Inflammatory macrophage treated with lipopolysaccharide for 1 hour (primary cell): Measurements from ENCODE around the gene ANAPC4.
A peak's percentile ranks its signal among the peaks of the same experiment; 100 is the strongest.

Experiments used
- DNase-seq, 2 donors: peaks; one replicate each; pipeline ENCODE4 v3.0.0-alpha.2; 2020 to 2022

Gene ANAPC4

DNA sequence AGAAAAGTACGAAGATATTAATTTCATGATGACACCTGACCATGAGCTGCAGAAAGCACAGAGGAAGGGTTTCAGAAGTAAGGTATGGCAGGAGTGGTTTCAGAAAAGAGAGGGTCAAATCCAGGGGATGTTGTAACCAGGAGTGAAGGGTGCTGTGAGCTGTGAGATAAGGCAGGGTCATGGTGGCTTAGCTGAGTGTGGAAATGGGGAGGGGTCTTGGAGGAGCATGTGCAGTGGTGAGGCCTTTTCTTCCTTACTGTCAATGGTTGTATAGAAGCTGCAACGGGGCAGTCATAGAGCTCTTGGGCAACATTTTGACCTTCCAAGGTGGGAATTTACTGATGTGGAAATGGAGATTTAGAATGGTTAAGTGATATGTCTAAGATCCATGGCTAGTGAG lies 2.5 kb downstream of the ANAPC4 start:
- no peak for DNase-seq

- no peak for DNase-seq
Measured at GRCh38 chr4:25383647-25384046, 6.6 kb downstream of the ANAPC4 start.

DNA sequence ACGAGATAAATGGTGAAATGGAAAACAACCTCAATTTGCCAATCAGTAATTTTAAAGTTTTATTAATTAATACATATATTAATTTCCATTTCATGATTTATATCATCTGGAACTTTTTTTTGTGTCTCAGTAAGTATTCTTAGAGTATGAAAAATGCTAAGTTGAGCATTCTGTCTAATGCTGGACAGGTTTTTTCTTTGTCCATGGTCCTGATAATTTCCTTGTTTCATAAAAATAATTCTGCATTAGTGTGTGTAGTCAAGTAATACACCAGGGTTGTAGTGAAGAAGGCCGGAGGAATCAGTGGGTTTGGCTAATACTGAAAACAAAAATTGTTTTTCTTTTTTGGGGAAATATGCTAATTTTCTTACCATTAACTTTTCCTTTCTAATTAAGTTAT lies 9.9 kb downstream of the ANAPC4 start:
- no peak for DNase-seq

GRCh38 chr4:25397305-25397704 lies 20.2 kb downstream of the ANAPC4 start:
- DNase-seq: no peak

- DNase-seq: no peak
Measured at GRCh38 chr4:25399510-25399909, 22.4 kb downstream of the ANAPC4 start.

DNA sequence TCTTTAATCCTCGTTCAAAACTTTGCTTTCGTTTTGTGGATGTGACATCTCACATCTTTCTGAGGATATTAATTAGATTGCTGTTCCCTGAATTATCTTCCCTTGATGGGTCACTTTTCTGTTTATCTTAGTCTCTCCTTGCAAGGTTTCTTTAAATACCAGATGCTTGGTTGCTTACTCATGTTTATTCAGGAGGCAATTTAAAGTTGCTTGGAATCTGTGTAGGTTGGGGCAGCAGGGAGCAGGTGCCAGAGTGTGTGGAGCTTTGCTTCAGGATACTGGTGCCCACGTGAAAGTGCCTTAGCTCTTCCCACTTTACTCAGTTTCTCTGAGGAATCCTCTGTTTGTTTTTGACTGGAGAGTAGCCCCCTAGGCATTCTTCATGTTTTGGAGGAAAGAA lies 24.0 kb downstream of the ANAPC4 start:
- no peak for DNase-seq

DNA sequence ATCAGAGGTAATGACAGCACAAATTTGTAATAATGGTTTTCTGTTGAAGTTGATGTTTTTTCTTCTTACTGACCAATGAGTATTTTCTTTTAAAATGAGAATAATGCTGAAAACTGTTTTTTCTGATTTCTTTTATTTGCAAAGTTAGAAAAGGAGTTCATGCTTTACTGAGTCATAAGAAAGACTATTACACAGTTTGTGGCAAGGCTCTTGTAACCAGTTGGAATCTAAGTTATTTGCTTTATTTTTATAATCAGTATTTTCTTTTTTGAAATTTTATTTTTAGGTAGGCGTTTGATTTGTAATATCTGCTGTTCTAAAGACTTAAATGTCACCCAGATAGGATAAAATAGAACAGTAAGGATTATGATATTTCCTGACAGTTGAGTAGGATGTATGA lies 25.5 kb downstream of the ANAPC4 start:
- no peak for DNase-seq

DNA sequence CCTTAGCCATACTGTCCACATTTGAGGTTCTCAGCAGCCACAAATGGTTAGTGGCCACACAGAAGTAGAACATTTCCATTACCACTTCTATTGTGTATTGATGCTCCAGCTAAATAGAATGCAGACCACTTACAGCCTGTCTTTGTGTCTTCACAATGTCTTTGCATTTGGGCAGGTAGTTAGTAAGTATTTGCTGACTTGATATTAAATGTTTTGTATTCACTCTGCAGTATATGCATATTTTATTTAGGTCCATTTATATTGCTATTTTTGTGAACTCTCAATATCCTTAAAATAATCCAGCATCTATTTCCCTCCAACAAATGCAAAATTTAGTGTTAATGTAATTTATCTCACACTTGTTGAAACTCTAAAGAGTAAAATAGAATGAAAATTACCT lies 26.6 kb downstream of the ANAPC4 start:
- DNase-seq: no peak

- DNase-seq: no peak
Measured at GRCh38 chr4:25405453-25405852, 28.4 kb downstream of the ANAPC4 start.

- DNase-seq: no peak
Measured at GRCh38 chr4:25406081-25406692, 29.1 kb downstream of the ANAPC4 start.

DNA sequence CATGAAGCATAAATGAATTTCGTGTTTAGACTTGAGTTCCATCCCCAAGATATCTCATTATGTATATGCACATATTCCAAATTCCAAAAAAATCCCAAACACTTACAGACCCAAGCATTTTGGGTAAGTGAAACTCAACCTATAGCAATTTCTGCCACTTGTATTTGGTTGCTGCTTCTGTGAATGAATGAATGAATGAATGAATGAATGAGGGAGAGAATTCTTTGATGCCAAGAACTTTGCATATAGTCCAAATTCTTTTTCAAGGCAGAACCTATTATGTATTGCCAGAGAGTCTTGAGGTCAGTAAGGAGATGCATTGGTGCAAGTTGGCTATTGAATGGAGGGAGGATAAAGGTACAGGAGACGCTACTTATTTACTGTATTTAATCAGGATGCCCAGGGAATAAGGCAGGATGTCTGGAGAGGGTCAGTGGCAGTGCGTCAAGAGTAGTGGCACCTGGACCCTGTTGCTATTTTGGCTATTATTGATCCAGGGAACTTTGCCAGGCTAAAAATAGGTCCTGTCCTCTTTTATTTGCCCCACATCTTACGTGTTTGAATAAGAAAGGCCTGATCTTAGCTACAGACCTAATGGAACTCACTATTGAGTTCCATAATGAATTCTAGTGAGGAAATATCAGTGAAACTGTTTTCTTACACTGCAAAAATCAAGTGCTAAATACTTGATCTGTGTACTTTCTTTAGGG lies 33.9 kb downstream of the ANAPC4 start:
- no peak for DNase-seq

DNA sequence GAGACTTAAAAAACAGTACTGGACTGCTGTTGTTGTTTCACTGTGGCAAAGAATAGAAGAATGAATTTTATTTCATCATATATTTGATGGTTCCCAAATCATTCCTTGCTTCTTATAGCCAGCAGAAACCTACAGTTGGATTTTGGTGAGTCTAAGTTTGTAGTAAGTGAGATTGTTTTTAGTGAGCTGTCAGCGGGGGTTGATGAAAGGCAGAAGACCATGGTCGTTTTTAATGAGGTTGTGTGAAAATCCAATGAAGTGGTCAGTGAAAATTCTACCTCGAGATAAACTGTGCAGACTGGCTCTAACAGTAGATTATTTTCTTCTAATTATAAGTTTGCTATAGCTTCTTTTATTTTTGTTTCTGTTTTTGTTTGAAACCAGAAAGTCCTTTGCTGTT lies 36.2 kb downstream of the ANAPC4 start:
- DNase-seq: no peak

GRCh38 chr4:25417014-25417413 lies 40.0 kb downstream of the ANAPC4 start:
- no peak for DNase-seq

GRCh38 chr4:25420931-25421330 lies 43.9 kb downstream of the ANAPC4 start:
- no peak for DNase-seq

GRCh38 chr4:25421816-25422525 lies 44.9 kb downstream of the ANAPC4 start:
- DNase-seq: peak; percentile 34 to 60

- DNase-seq: no peak
Measured at GRCh38 chr4:25423548-25423947, 46.5 kb downstream of the ANAPC4 start.

DNA sequence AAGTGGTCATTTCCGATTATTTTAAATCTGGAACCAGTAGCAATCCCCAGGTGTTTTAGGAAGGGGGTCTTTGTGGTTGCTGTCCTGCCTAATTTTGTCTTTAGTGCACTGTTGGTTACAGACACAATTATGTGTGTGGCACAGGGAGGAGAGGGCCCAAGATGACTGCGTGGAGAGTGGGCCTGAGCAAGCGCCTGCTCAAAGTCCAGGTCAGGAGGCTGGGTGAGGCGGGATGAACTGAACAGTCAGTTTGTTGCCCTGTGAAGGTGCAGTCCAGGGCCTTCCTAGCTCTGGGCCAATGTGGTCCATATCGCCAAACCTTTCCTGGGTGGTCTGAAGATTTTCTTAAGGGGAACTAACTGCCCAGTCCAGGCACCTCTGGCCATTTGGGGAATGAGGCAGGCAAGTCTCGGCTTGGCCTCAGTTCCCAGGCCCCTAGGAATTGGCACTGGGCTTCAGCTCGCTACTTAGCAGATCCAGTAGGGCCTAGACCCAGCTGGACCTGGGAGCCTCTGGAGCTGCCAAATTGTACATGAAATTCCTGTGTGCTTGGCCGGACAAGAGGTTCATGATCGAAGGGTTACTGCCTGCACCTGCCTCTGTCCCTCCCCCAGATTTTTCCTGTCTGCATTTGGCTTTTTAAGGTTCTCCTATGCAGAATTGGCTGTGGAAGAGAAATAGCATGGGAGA lies 47.6 kb downstream of the ANAPC4 start:
- no peak for DNase-seq

DNA sequence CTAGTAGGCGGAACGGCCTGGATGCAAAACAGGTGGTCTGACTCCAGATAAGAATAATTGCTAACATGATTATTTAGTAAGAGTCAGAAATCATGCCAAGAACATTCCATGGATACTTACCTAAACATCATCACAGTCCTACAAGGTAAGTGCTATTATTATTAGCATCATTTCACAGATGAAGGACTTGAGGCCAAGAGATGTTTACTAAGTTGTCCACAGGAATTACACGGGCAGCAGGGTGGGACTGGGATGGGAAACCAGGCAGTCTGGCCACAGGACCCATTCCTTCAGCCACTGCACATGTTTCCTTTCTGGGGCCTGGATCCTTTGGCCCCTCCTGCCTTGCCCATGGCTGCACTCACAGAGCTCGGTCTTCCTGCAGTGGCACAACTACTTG lies 48.3 kb downstream of the ANAPC4 start:
- DNase-seq: no peak

GRCh38 chr4:25427871-25428270 lies 50.8 kb downstream of the ANAPC4 start:
- no peak for DNase-seq

DNA sequence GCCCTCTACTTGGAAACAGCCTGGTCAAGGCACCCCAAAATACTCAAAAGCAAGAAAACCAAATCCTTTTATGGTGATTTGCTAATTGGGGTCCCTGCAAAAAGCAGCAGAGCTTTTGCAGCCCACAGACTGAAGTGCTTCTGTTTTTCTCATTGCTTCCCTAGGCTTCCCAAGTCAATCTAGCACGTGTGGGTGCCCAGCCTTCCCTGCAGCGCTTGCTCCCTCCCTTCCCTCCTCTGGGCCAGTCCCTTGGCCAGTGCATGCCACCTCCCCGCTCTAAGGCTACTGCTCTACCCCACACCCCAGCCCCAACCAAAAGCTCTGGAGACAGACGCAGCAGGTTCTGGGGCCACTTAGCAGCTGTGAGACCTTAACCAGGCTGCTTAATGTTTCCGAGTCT lies 53.6 kb downstream of the ANAPC4 start:
- no peak for DNase-seq

- no peak for DNase-seq
Measured at GRCh38 chr4:25433966-25434827, 57.1 kb downstream of the ANAPC4 start.

- DNase-seq: no peak
Measured at GRCh38 chr4:25437926-25438325, 60.9 kb downstream of the ANAPC4 start.
